ENCODE results near the gene GALNT17.

GRCh38 chr7:71135116-71135515, 3.2 kb downstream of the GALNT17 start:
- TF ChIP-seq POLR2A (IDR thresholded peaks at IDR 0.05; ENCODE audit: low read depth, low read length), result no peak
- TF ChIP-seq POLR2AphosphoS5 (IDR thresholded peaks at IDR 0.05; ENCODE audit: low read depth, low read length), result no peak
- no peak for TF ChIP-seq SPI1 (IDR thresholded peaks at IDR 0.05; ENCODE audit: low read depth, low read length)
- TF ChIP-seq TAF1 (IDR thresholded peaks at IDR 0.05; ENCODE audit: low read depth, low read length), result no peak
